Daoy (cell line): ENCODE measurements around the gene KCNMA1. TPM values are rescaled to one million over a fixed set of nuclear protein-coding genes. Genes with fewer than 3 reads are reported as not detected.

ENCODE experiments used
- DNase-seq: peaks from one replicate; pipeline ENCODE4 v3.0.0-alpha.2; 2015; ENCODE audit warnings: low read depth
- total RNA-seq: library from RNA; depleted of rRNA; stranded (reverse); fragments of >200 nt; shearing (Covaris generic); gene quantifications from 2 replicates; pipeline ENCODE4 v1.2.3, GENCODE V29; 2014

Gene KCNMA1
- total RNA-seq, 1 experiment from 2014 or later: 28.8 TPM

DNA sequence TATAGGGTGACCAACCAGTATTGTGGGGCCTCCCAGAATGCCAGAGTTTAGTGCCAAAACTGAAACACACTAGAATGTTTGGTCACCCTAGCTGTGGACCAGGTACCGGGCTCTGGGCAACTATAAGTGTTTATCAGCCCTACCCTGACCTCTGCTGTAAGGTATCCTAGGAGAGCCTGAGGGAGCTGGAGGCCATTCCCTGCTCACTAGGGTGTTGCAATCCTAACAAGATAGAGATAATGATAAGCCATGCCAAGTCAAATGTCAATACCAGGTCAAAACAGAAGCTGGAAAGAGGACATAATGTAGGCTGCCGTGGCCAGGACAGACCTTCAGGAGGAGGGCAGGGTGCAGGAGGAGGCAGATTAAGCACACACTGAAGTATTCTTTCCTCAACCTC is 151.8 kb downstream of the KCNMA1 start:
- no peak for DNase-seq

DNA sequence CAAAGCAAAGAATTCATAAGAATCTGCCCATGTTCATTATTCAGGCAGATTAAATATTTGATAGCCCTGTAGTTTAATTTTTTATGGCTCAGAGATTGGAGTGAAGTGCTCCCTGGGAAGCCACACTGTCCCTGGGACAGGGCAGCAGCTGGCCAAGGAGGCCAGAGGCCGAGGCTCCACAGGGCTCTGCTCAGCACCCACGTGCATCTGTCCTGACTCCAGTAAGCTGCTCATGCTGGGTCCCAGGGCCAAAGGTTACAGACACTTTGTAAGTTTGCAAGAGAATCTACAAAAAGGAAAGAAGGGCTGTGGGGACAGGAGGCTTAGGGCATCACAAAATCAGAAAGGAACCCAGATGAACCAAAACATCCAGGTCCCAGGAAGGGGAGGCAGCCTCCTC is 155.5 kb downstream of the KCNMA1 start:
- no peak for DNase-seq

DNA sequence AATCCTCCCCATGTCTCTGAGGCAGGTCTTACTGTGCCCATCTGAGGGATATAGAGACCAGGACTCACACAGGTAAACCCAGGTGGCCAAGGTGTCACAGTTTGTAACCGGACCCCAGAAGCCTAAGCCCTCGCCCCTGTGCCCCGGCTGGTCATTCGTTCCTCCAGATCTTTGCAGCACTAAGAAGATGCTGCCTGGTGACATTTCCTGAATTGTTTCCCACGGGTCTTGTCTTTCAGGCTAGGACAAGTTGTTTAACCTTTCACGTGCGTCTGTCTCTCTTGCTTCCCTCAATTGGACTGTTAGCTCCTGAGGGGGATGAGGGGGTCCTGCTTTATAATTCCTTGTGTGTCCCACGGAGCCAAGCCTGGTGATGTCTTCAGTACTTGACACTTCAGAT is 158.0 kb downstream of the KCNMA1 start:
- no peak for DNase-seq

DNA sequence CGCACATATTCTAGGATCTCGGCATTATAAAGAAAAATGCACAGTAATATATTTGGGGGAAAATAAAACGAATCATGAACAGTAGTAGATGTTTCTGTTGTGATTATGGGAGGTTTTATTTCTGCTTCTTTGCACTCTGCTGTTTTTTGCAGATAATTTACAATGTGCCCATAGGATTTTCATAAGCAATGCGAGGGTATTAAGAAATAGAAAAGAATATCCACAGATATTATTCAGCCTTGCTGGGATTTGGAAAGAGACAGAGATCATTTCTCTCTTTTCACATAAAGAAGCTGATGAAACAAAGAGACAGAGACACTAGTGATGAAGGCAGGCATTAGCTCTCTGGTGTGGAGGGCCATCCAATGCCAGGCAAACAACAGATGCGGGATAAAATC is 158.6 kb downstream of the KCNMA1 start:
- no peak for DNase-seq

DNA sequence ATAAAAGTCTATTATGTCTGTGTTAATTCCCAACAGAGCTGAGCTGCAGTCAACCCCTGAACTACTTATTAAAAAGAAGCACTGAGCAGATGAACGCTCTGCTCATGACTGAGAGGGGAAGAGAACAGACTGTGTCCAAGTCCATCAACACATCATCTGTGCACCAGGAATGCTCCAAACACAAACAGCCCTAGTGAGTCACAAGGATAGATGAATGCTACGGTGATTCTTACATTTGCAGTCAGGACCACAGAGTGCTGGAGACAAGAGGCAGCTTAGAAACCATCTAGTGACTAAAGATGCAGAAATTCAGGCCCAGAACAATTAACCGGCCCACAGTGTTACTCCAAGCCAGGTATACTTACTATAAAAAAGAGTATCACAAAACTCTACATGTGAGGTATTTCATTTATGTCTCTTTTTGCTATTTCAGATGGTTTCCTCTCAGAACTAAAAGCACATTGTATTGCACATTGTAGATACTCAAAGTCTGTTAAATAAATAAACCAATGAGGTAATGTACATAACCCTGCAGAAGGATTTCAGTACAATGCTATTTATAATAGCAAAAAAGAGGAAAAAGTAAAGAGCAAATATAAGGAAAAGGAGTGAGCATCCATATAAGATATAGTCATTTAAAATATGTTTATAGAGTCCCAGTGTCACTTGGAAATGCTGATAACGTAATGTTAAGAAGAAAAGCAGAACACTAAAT is 159.2 kb downstream of the KCNMA1 start:
- peak; percentile 75 for DNase-seq

DNA sequence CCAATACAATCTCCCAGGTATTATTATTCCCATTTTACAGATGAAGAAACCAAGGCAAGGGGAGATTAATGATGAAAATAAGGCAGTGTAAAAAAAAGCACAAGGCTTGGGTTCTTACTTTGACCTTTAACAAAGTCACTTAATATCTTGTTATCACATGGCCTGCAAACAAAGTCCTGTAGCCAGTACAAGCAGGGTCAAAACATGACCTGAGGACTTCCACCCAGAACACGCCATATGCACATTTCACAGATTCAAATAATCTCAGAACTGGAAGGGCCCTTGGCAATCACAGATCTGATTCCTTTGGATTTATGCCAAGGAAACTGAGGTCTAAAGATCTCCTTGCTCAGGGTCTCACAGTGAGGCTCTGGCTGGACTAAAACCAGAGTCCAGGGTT is 162.1 kb downstream of the KCNMA1 start:
- no peak for DNase-seq

DNA sequence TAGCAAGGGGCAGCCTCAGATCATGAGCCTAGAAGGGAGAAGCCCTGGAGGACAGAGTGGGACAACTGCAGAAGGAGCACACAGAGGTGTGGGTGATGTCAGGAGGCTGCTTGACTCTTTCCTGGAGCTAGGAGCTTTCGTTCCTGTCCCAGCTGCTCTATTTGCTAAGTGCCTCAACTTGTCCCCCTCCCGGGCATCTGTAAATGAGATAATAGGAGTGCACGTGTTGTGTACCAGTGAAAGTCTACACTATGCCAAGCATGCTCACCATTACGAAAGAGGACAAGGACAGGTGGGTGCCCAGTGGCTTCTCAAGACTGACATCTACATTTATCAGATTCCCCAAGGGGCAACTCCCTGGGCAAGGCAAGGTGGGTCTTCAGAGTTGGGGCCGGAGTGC is 162.7 kb downstream of the KCNMA1 start:
- DNase-seq: no peak

DNA sequence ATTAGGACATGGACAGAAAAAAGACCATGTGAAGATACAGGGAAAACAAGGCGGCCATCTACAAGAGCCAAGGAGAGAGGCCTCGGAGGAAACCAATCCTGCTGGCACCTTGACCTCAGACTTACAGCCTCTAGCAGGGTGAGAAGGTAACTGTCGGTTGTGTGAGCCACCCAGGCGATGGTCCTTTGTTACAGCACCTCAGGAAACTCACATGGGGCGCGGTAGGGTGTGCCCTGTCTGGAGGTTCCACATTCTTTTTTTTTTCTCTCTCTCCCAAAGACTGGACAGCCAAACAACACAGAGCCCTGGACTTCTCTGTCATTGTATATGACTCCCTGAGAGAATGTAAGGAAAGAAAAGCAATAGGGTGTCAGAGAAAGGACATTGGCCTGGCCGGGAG is 163.2 kb downstream of the KCNMA1 start:
- no peak for DNase-seq

DNA sequence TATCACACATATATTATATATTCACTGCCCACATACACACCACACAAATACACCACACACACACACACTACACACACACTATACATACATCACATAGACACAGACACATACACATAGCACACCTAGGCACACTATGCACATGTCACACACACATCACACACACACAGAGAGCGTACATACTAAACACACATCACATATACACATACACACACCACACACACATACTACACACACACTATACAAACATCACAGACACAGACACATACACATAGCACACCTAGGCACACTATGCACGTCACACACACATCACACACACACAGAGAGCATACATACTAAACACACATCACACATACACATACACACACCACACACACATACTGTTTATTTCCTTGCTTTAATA is 165.5 kb downstream of the KCNMA1 start:
- DNase-seq: no peak

DNA sequence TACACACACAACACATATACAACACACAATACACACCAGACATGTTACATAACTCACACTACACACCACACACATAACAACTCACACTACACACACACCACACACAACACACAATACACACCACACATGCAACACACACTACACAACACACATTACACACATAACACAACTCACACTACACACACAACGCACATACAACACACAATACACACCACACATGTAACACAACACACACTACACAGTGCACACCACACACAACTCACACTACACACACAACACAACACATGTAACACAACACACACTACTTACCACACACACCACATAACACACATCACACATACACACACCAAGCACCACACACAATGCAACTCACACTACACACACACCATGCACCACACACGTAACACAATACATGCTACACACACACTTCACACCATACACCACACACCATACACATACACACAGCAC is 166.5 kb downstream of the KCNMA1 start:
- no peak for DNase-seq

DNA sequence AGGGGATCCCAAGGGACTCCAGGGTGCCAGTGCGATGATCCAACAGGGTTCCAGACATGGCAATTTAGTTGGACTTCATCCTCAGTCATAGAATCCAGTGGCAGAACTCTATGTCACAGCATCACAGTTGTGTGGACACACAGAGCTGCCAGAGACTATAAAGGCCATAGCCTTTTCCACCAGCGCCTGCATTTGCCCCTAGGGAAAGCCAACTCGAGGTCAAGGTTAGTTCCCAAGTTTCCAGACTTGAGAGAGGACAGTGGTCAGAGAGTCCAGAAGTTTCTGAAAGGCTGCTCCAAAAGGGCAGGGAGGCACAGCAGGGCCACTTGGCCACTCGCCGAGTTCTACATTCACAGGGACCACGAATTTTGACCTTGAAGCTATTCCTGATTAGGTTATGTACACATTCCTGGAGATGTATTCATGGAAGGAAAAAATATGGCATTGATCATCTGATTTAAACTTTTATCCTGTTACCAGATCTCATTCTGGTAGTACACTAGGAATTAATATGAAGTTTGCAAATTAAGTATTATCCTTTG is 170.1 kb downstream of the KCNMA1 start:
- no peak for DNase-seq

DNA sequence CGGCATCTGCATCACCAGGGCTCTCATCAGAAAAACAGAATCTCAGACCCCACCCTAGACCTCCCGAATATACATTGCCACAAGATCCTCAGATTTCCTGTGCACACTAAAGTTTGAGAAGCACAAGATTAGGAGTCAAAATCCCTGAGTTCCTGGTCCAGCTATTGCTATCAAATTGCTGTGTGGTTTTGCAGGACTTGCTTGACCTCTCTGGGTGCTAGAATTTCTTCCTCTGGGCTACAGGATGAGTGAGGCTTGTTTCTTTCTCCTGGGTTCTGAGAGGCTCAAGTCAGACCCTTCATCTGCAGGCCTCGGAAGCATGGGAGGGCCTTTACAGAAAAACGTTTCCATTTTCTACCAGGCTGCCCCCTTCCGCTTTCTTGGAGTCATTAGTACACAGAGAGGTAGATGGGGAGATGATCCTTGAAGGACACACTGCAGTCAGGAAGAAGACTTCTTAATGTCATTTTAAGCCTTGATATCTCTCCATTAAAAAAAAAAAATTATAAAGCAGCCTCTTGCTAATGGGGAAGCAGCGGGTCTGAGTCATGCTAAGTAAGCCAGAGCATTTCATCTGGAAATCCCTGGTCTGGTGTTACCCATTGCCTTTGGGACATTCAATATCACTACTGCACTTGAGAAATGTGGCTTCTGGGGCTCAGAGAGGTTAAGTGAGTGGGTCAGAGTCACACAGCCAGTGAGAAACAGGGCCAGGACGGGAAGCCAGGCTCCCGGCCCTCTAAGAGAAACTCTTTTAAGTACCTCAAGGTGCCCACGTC is 173.5 kb downstream of the KCNMA1 start:
- DNase-seq: peak; percentile 51

DNA sequence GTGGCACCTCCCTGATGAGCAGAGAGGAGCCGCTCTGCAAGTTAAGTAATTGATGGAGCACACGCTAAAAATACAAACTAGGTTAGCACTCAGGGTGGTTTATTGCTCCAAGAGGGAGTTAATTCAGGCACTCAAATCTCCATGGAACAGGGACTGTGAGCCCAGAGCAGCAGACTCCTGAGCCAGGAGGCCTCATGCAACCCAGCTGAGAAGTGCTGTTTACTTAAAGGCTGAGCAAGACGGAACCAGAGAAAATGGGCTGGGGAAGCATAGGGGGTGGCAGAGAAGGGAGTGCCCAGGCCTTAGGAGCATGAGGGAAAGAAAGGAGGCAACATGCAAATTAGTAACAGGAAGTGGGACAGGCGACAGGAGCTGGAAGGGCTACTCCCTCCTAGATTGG is 174.1 kb downstream of the KCNMA1 start:
- no peak for DNase-seq

DNA sequence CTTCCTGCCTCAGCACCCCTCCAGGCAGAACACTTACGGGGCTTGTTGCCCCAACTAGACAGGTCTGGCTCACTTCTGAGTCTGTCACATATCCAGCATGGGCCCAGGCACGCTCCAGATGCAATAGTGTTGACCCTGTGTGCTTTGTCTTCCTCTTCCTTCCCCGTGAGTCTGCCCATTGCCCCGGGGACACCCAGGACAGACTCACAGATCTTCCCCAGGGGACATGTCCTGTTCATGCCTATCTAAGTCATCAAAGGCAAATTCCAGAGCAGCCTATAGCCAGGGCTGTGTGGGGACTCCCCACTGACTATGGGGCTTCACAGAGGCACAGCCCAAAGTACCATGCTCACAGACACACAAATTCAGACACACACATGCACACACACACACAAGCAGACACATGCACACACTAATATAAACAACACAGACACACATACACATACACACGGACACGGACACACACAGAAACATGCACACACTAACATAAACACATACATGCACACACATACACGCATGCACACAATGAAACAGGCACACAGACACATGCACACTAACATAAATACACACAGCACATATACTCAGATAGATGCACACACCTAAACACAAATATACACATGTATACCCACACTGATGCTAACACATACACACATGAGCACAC is 175.8 kb downstream of the KCNMA1 start:
- no peak for DNase-seq

DNA sequence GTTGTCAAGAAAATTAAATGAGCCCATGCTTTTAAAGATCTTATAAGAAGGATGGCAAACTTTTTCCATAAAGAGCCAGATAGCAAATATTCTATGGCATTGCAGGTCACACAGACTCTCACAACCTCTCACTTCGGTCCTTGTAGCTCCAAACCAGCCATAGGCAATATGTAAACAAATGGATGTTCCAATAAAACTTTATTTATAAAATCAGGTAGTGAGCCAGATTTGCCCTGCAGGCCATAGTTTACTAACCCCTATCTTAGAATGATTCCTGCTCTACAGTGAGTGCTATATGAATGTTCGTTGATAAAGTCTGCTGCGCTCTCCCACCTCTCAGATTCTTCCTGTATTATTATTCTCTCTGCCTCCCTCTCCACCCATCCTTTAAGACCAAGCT is 177.7 kb downstream of the KCNMA1 start:
- no peak for DNase-seq

DNA sequence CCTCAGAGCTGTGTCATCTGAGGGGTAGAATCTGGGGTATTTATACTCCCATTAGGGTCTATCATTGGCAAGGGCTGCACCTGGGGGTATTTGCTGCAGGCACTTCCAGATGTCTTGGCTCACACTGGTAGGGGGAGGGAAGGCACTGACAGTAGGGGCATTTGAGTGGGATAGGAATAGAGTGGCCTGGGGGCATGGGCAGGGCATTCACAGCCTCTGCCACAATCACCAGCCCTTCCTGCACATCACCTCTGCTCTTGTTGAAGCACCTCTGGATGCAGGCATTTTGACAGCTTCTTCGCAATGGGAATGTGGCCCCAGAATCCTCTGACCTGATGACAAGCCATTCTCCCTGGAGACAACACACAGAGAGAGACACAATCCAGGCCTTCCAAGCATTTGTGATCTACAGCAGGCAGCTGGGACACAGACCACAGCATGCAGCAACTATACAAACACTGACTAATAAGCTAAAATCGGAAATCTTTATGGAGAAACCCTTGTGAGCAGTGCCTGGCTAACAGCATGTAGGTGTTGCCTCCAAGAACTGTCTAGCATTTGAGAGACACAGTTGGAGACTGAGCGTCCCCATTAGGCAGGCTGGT is 178.5 kb downstream of the KCNMA1 start:
- DNase-seq: no peak

DNA sequence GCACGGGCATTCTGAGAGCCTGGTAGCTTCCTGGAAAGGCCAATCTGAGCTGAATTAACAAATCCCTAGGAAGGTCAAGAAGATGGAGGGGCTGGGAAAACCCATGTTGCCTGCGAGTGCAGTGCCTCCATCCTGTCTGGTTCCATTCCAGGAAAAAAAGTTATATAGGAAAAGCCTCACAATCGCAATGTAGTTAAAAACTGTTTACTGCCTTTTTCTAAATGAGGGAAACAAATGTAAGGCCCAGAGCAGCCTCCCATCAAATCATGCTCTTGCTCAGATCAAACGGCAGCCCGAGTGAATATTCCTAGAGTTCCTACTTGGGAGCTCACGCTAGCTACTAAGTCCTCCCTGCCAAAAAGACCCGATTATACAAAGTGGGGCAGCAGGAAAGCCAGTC is 179.9 kb downstream of the KCNMA1 start:
- no peak for DNase-seq

DNA sequence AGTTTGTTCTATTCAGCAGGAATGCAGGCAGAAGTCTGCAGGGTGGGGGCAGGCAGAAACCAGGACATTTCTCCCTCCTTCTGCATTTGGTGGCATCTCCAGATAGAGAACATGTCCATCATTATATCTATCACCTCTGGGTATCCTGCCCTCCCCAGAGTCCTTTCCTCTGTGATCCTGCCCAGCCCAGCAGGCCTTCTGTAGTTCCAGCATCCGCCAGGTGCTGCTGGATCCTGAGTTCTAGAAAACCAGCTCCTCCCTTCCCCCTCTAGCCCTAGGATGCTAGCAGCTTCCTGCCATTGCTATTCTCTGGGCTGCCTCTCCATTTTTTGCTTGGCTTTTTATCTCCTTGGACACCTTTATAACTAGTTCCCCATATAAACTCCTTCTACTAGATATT is 180.3 kb downstream of the KCNMA1 start:
- no peak for DNase-seq

DNA sequence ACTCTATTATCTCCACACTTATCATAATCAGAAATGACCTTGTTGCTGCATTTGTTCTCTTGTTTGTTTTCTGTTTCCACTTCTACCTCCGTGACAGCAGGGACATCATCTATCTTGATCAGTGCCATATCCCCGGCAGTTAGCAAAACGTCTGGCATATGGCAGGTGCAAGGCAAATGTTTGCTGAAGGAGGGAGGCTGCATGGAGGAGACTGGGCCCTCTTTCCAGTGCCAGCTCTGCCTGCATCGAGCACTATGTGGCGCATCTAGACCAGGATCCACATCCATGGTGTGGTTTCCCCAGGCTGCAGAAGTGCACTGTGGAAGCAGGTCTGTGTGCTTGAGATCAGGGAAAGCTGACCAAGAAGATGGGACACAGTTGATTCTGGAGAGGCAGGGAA is 181.2 kb downstream of the KCNMA1 start:
- DNase-seq: no peak

DNA sequence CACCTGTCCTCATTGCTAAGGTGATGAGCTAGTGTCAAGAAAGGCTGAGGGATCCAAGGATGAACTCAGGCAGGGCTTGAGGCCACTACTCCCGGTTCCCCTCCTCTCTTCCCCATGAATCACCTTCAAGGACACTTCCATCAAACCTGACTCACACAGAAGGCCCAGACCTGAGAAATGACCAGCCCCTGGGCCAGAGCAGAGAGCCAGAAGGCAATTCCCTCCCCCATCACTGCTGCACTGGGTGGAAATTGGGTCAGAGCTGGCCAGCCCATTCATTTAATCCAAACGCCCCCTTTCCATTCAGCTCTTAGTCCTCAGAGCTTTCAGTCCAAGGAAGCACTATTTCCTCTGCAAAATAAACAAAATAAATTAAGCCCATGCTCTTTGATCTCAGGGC is 182.0 kb downstream of the KCNMA1 start:
- DNase-seq: no peak

DNA sequence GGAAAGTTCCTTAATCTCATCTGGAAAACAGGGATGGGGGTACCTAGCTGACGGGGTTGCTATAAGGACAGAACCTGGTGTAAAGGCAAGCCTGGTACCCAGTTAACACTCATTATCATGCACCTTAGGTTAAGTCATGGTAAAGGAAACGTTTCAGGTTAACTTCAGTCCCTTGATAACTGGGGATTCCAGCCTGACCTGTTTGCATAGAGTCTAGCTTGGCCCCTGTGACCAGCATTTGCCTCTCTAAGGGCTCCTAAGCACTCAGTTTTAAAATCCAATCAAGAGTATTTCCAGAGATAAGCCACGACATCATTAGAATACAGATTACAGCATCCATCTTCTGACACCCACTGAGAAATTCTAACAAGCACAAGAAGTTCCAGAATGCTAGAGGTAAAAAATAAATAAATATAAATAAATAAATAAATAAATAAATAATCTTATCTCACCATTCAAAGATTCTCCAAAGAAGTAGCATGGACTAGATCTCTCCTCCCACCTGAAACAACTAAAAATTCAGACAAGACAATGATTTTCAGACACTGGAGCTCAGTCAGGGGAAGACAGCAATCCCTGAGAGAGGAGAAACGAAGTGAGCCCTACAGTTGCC is 184.6 kb downstream of the KCNMA1 start:
- DNase-seq: no peak

DNA sequence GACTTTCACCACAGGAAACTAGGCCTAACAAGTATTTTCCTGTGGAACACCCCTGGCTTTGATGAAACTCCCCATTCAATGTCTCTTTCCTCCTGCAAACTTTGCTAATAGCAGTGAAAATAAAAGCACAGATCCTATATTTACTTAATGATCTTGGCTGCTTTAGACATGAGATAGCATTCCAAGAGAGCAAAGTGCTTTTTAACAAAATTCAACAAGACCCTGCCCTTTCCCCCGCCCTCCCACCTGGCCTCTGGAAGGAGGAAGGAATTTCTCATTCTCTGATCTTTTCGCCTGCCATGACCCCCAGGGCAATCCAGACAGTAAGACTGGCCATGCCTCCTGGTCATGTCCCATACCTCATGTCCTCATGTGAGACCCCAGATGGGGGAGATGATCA is 185.7 kb downstream of the KCNMA1 start:
- no peak for DNase-seq
